K562 (cell line): ENCODE data around the gene DIP2C.

Source experiments
- ATF7 ChIP-seq: fragments of 450-650 bp; IDR thresholded peaks from 2 replicates; pipeline ENCODE4 v1.7.1; 2014; ENCODE audit warnings: mild to moderate bottlenecking, moderate library complexity
- ERF ChIP-seq: fragments of 450-650 bp; formaldehyde crosslinking; IDR thresholded peaks from 2 replicates; pipeline ENCODE4 v1.4.0; 2020; ENCODE audit warnings: mild to moderate bottlenecking, mixed read lengths
- FOXM1 ChIP-seq, 2 experiments: fragments of 450-650 bp in 1 of 2; sonication (generic) in 1 of 2; formaldehyde crosslinking in 1 of 2; IDR thresholded peaks; 2 replicates each; pipeline versions ENCODE4 v1.6.1 to v1.9.0; 2017 to 2022; ENCODE audit warnings: low read depth in 2 of 2, mild to moderate bottlenecking in 2 of 2, missing genetic modification reagents in 1 of 2, moderate library complexity in 1 of 2
- GABPA ChIP-seq: fragments of 200-800 bp; sonication (Bioruptor generic); conservative IDR thresholded peaks from 2 replicates; pipeline ENCODE4 v1.6.1; 2016; ENCODE audit warnings: low read depth, missing genetic modification characterization, missing compliant biosample characterization
- MXI1 ChIP-seq: IDR thresholded peaks from 2 replicates; pipeline ENCODE4 v1.6.1; 2011; ENCODE audit warnings: low read depth, mild to moderate bottlenecking, improper control_type of control experiment, low read length
- MYC ChIP-seq, 2 experiments: fragments of 250-450 bp in 1 of 2; sonication (Bioruptor Pico) in 1 of 2; IDR thresholded peaks; 2 replicates each; pipeline versions ENCODE4 v1.5.1 to v1.6.1; 2012 to 2021; ENCODE audit warnings: low read depth in 2 of 2, borderline replicate concordance in 1 of 2, improper control_type of control experiment in 1 of 2, low read length in 1 of 2, mild to moderate bottlenecking in 1 of 2, moderate library complexity in 1 of 2
- NFYB ChIP-seq: IDR thresholded peaks from 2 replicates; pipeline ENCODE4 v1.6.1; 2011; ENCODE audit warnings: mild to moderate bottlenecking, moderate library complexity; ENCODE audit not compliant: insufficient read length; ENCODE audit errors: extremely low read depth
- RFX7 ChIP-seq: fragments of 250-450 bp; sonication (Bioruptor Pico); IDR thresholded peaks from 2 replicates; pipeline ENCODE4 v1.5.1; 2021; ENCODE audit warnings: mild to moderate bottlenecking
- TEAD4 ChIP-seq, 2 experiments: sonication (generic) in 1 of 2; formaldehyde crosslinking in 1 of 2; IDR thresholded peaks; 2 replicates each; pipeline versions ENCODE4 v1.6.1 to v1.8.0; 2012 to 2022; ENCODE audit warnings: borderline replicate concordance in 1 of 2, inconsistent platforms in 1 of 2, low read length in 1 of 2, mild to moderate bottlenecking in 1 of 2, missing genetic modification reagents in 1 of 2
- ZNF707 ChIP-seq: fragments of 250-450 bp; sonication (Bioruptor Pico); conservative IDR thresholded peaks from 2 replicates; pipeline ENCODE4 v1.8.0; 2022; ENCODE audit warnings: inconsistent platforms, mild to moderate bottlenecking, moderate library complexity

GRCh38 chr10:558364-558763, 131.1 kb downstream of the DIP2C start:
- TF ChIP-seq ERF (CRISPR knock-in tag), result no peak
- no peak for TF ChIP-seq FOXM1 (IDR thresholded peaks at IDR 0.05; ENCODE audit: low read depth)
- no peak for TF ChIP-seq FOXM1 (CRISPR knock-in tag; IDR thresholded peaks at IDR 0.05; ENCODE audit: low read depth)
- TF ChIP-seq RFX7 (CRISPR knock-in tag), result no peak
- TF ChIP-seq GABPA (tag), result no peak
- no peak for TF ChIP-seq MXI1
- TF ChIP-seq TEAD4 (IDR thresholded peaks at IDR 0.05; ENCODE audit: low read length), result no peak
- TF ChIP-seq TEAD4 (CRISPR knock-in tag; IDR thresholded peaks at IDR 0.05; ENCODE audit: borderline replicate concordance), result no peak
- no peak for TF ChIP-seq MYC (IDR thresholded peaks at IDR 0.05; ENCODE audit: low read depth, low read length)
- no peak for TF ChIP-seq MYC (CRISPR knock-in tag; IDR thresholded peaks at IDR 0.05; ENCODE audit: borderline replicate concordance, low read depth)
- no peak for TF ChIP-seq ATF7
- TF ChIP-seq NFYB, result no peak
- no peak for TF ChIP-seq ZNF707 (CRISPR knock-in tag)
